Tibial nerve (tissue), 4 donors: ENCODE measurements around the gene EFHB.

ENCODE experiments used
- EP300 ChIP-seq, 2 donors: sonication (generic); formaldehyde crosslinking; IDR thresholded peaks; one replicate each; pipeline ENCODE4 v1.6.1; 2017; ENCODE audit warnings: antibody characterized with exemption in 2 of 2, mild to moderate bottlenecking in 1 of 2
- POLR2A ChIP-seq, 2 donors: fragments of 450-650 bp; IDR thresholded peaks; one replicate each; pipeline ENCODE4 v1.6.1; 2017; ENCODE audit warnings: antibody characterized with exemption in 2 of 2, mild to moderate bottlenecking in 2 of 2, moderate library complexity in 2 of 2
- TF ChIP-seq, protein P1 (sequence below), 5 experiments: fragments of 200-600 bp in 3 of 5; fragments of 450-650 bp in 2 of 5; sonication (generic) in 3 of 5; IDR thresholded peaks; one replicate each; pipeline ENCODE4 v1.5.1; 2016 to 2019; ENCODE audit warnings: antibody characterized with exemption in 5 of 5, mild to moderate bottlenecking in 3 of 5, moderate library complexity in 2 of 5

DNA sequence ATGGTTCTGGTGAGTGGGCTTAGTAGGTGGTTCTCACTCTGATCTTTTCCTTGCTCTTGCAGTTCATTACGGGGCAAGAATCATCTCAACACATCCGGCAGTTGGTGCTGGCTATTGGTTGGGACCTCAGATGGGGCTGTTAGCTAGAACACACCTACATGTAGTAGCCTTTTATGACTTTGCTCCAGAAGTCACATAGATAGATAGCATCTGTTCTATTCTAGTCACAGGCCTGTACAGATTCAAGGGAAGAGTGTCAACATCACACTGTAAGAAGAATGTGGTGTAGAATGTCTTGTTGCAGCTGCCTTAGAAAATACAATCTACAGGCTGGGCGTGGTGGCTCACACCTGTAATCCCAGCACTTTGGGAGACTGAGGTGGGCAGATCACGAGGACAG is 27.9 kb upstream of the EFHB start:
- TF ChIP-seq, protein P1, sequence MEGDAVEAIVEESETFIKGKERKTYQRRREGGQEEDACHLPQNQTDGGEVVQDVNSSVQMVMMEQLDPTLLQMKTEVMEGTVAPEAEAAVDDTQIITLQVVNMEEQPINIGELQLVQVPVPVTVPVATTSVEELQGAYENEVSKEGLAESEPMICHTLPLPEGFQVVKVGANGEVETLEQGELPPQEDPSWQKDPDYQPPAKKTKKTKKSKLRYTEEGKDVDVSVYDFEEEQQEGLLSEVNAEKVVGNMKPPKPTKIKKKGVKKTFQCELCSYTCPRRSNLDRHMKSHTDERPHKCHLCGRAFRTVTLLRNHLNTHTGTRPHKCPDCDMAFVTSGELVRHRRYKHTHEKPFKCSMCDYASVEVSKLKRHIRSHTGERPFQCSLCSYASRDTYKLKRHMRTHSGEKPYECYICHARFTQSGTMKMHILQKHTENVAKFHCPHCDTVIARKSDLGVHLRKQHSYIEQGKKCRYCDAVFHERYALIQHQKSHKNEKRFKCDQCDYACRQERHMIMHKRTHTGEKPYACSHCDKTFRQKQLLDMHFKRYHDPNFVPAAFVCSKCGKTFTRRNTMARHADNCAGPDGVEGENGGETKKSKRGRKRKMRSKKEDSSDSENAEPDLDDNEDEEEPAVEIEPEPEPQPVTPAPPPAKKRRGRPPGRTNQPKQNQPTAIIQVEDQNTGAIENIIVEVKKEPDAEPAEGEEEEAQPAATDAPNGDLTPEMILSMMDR (IDR thresholded peaks at IDR 0.05), result no peak
- TF ChIP-seq POLR2A (IDR thresholded peaks at IDR 0.05), result no peak
- TF ChIP-seq EP300 (IDR thresholded peaks at IDR 0.05), result no peak
